Muscle of leg (tissue), 11 donors: ENCODE data around the gene ALK. TPM values are rescaled to one million over a fixed set of nuclear protein-coding genes. Genes with fewer than 3 reads are reported as not detected.
"Not testable (repeated sequence)": the region's sequence is repeated elsewhere in the genome, so short reads cannot be mapped to it uniquely, and the experiment has no call there.

Source experiments
- DNase-seq: peaks from one replicate; pipeline ENCODE4 v3.0.0; 2013
- H3K27ac ChIP-seq: one replicate; pipeline ENCODE4 v1.5.1; 2013; ENCODE audit warnings: mild to moderate bottlenecking, low read length, control low read depth
- H3K27me3 ChIP-seq: one replicate; pipeline ENCODE4 v1.6.1; 2013; ENCODE audit warnings: low read length; ENCODE audit not compliant: control insufficient read depth, insufficient read depth
- H3K36me3 ChIP-seq: one replicate; pipeline ENCODE4 v1.6.1; 2013; ENCODE audit warnings: low read length; ENCODE audit not compliant: control insufficient read depth, insufficient read depth
- H3K4me1 ChIP-seq: one replicate; pipeline ENCODE4 v1.6.1; 2013; ENCODE audit warnings: low read length; ENCODE audit not compliant: control insufficient read depth, insufficient read depth
- H3K4me3 ChIP-seq: one replicate; pipeline ENCODE4 v1.5.1; 2013; ENCODE audit warnings: low read length, control low read depth
- H3K9me3 ChIP-seq: replicated peaks from 2 replicates; pipeline ENCODE4 v1.6.1; 2013; ENCODE audit warnings: low read depth, low read length; ENCODE audit not compliant: control insufficient read depth
- WGBS: methylation state at CpG from one replicate; pipeline ENCODE4 v1.1.5; 2013; ENCODE audit warnings: missing lambda C conversion rate; ENCODE audit not compliant: insufficient coverage; 5-methylcytosine and 5-hydroxymethylcytosine counted together
- polyA plus RNA-seq, 8 donors: library from polyadenylated mRNA; unstranded; fragments of 120-200 nt; gene quantifications; one replicate each; pipeline versions ENCODE4 v1.2.1 to v1.2.3, GENCODE V29; 2013; ENCODE audit warnings: inconsistent platforms in 1 of 8, low replicate concordance in 1 of 8; ENCODE audit not compliant: insufficient read length in 8 of 8, insufficient read depth in 1 of 8
- total RNA-seq: library from RNA; stranded (reverse); fragments of 120-200 nt; gene quantifications from one replicate; pipeline ENCODE4 v1.2.4, GENCODE V29; 2013

The ALK gene
- total and polyA plus RNA-seq, 9 donors = 0.04 to 0.29 (median 0.09) TPM

- 9% methylated on average over 2 of the region's 6 CpGs for WGBS
- DNase-seq = peak; percentile 54
- peaks cover 9% of the 10 kb centered on the region for H3K4me1 ChIP-seq
- H3K36me3 ChIP-seq = no peaks in the 10 kb centered on the region
- no peak overlapping the region for H3K4me3 ChIP-seq
- no peaks in the 10 kb centered on the region for H3K27me3 ChIP-seq
- peaks cover 3% of the 10 kb centered on the region for H3K9me3 ChIP-seq
- H3K27ac ChIP-seq = no peak overlapping the region
These were observed 73.5 kb downstream of the ALK start for GRCh38 chr2:29847886-29848285.

- whole genome bisulfite sequencing = no CpG with 5 or more reads among the region's 3 CpGs
- no peaks in the 10 kb centered on the region for H3K36me3 ChIP-seq
- no peak overlapping the region for H3K27ac ChIP-seq
- peaks cover 3% of the 10 kb centered on the region for H3K27me3 ChIP-seq
- DNase-seq = no peak
- H3K4me3 ChIP-seq = no peak overlapping the region
- peaks cover 9% of the 10 kb centered on the region for H3K4me1 ChIP-seq
- H3K9me3 ChIP-seq = no peaks in the 10 kb centered on the region
These were observed 76.6 kb downstream of the ALK start for GRCh38 chr2:29844713-29845326.

GRCh38 chr2:29841386-29842004 is 79.9 kb downstream of the ALK start:
- H3K27ac ChIP-seq = no peak overlapping the region
- H3K27me3 ChIP-seq = peaks cover 3% of the 10 kb centered on the region
- no peaks in the 10 kb centered on the region for H3K4me1 ChIP-seq
- 67% methylated on average over 2 of the region's 6 CpGs for WGBS
- H3K9me3 ChIP-seq = no peaks in the 10 kb centered on the region
- no peak overlapping the region for H3K4me3 ChIP-seq
- peak; percentile 26 for DNase-seq
- no peaks in the 10 kb centered on the region for H3K36me3 ChIP-seq

- H3K36me3 ChIP-seq = no peaks in the 10 kb centered on the region
- no peaks in the 10 kb centered on the region for H3K9me3 ChIP-seq
- H3K4me3 ChIP-seq = no peak overlapping the region
- 83% methylated on average over 1 of the region's 4 CpGs for WGBS
- no peaks in the 10 kb centered on the region for H3K4me1 ChIP-seq
- no peak for DNase-seq
- peaks cover 3% of the 10 kb centered on the region for H3K27me3 ChIP-seq
- no peak overlapping the region for H3K27ac ChIP-seq
These were observed 82.1 kb downstream of the ALK start for GRCh38 chr2:29839306-29839705.

GRCh38 chr2:29837925-29838324 is 83.5 kb downstream of the ALK start:
- H3K36me3 ChIP-seq = no peaks in the 10 kb centered on the region
- no peak overlapping the region for H3K4me3 ChIP-seq
- no peaks in the 10 kb centered on the region for H3K4me1 ChIP-seq
- no peak overlapping the region for H3K27ac ChIP-seq
- no peaks in the 10 kb centered on the region for H3K9me3 ChIP-seq
- H3K27me3 ChIP-seq = peaks cover 3% of the 10 kb centered on the region
- DNase-seq = no peak

GRCh38 chr2:29834624-29835023 is 86.8 kb downstream of the ALK start:
- no peak overlapping the region for H3K4me3 ChIP-seq
- 100% methylated on average over 1 of the region's 2 CpGs for WGBS
- H3K27me3 ChIP-seq = no peaks in the 10 kb centered on the region

GRCh38 chr2:29834036-29834540 is 87.3 kb downstream of the ALK start:
- Histone ChIP-seq H3K36me3 (no peaks in the 10 kb centered on the region), H3K9me3 (no peaks in the 10 kb centered on the region), H3K27me3 (no peaks in the 10 kb centered on the region), H3K4me1 (no peaks in the 10 kb centered on the region), H3K4me3 (no peak overlapping the region), H3K27ac (no peak overlapping the region)
- WGBS = no CpG with 5 or more reads among the region's 1 CpG
- DNase-seq = no peak

More at GRCh38 chr2:29834624-29835023, 86.8 kb downstream of the ALK start:
- H3K9me3 ChIP-seq = no peaks in the 10 kb centered on the region
- no peak overlapping the region for H3K27ac ChIP-seq
- H3K36me3 ChIP-seq = no peaks in the 10 kb centered on the region
- no peaks in the 10 kb centered on the region for H3K4me1 ChIP-seq
- DNase-seq = no peak

GRCh38 chr2:29831560-29831959 is 89.8 kb downstream of the ALK start:
- H3K36me3 ChIP-seq = no peaks in the 10 kb centered on the region
- 100% methylated on average over 1 of the region's 2 CpGs for WGBS
- H3K27me3 ChIP-seq = no peaks in the 10 kb centered on the region
- no peak overlapping the region for H3K27ac ChIP-seq
- H3K4me1 ChIP-seq = no peaks in the 10 kb centered on the region
- H3K4me3 ChIP-seq = no peak overlapping the region
- H3K9me3 ChIP-seq = no peaks in the 10 kb centered on the region
- DNase-seq = no peak

GRCh38 chr2:29829841-29830240 is 91.5 kb downstream of the ALK start:
- no peaks in the 10 kb centered on the region for H3K36me3 ChIP-seq
- no CpG with 5 or more reads among the region's 2 CpGs for WGBS
- H3K4me1 ChIP-seq = no peaks in the 10 kb centered on the region
- no peak overlapping the region for H3K4me3 ChIP-seq
- no peak overlapping the region for H3K27ac ChIP-seq
- DNase-seq = no peak
- no peaks in the 10 kb centered on the region for H3K9me3 ChIP-seq
- no peaks in the 10 kb centered on the region for H3K27me3 ChIP-seq

GRCh38 chr2:29824145-29824544 is 97.2 kb downstream of the ALK start:
- not testable (repeated sequence) for DNase-seq, H3K27ac ChIP-seq, H3K4me3 ChIP-seq, H3K9me3 ChIP-seq, H3K27me3 ChIP-seq, H3K36me3 ChIP-seq
- H3K4me1 ChIP-seq = peaks cover 13% of the 10 kb centered on the region
- WGBS = 71% methylated on average over 1 of the region's 1 CpG
